ENCODE data around the gene TLX2.

The TLX2 gene

DNA sequence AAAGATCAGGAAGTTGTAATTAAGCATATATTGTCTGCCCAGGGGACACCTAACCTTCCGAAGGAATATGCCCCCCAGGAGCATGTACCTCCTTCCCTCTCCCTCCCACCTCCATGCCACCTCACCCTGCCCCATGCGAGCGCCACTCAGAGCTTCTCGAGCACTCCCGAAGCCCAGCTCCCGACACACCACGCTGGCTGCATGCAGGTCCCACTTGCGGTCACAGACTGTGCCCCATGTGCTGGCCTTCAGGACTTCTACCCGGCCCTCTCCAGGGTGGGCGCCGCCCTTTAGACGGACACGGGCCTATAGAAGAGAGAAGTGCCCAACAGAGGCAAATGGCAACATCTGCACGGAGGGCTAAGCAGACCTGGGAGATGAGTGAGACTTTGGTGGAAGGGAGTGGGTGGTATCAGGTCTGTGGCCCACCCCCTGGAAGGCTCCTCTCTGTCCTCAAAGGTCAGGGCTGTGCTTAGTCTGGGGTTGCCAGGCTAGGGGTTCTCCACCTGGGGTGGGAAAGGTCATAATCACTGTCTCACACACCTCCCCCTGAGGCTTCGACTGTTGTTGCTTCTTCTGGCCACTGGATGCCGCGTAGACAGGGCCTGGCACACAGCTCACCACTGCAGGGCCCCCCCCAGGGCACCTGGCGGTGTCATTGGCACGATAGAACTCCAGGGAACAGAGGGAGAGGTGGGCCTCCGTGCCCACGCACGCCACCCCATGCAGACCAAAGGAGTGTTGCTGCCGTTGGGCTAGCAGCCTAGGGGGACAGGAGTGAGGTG is 22.1 kb downstream of the TLX2 start:
- no peak for DNase-seq

DNA sequence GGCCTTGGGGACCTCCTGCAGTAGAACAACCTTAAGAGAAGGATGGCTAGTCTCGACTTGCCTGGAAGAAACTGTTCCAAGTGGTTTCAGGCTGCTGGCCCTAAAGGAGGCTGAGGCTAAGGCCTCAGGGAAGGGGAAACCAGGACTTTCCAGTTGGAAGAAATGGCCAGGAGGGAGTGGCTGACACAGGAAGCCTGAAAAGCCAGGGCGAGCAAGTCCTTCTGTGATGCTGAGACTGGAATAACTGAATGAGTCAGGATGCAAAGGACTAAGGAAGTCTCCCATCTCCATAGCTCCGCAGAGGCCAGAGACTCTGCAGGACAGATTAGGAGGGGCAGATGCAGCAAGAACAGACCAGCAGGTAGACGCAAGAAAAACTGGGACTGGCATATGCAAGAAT is 22.9 kb downstream of the TLX2 start:
- no peak for DNase-seq

DNA sequence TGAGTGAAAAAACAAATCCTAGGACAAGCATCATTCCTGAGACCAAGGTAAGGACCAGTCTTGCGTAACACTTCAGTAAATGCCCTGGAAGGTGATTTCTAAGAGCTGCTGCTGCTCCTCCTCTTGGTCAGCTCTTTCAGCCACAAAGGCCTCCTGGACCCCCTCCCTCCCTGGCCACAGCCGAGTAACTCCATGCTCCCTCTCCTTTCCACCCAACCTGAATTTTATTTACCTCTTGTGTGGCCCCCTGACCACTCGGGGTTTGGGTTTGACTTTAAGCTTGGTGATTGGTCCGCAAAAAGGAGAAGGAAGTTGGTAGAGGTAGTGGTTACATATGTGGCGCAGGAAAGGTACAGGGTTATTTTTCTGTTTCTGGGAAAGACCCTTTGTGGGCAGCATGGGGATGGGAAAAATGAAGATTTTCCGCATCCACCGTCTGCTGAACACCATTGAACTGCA is 24.7 kb downstream of the TLX2 start:
- DNase-seq = no peak

DNA sequence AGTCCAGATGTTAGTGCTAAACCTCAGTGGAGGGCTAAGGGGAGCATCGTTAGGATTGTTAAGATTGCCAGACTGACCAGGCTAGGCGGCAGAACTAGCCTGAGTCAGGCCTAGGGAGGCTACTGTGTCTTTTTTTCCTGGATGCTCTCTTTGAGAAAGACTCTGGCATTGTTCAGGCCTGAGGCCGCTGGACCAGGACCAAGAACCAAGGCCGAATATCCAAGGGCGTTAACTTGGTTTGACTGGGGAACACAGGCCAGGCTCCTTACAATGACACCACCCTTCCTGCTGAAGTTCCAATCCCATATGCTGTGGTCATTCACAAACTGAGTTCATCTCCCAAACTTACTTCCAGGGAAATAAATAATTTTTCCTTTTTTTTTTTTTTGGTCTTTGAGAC is 26.0 kb downstream of the TLX2 start:
- no peak for DNase-seq

DNA sequence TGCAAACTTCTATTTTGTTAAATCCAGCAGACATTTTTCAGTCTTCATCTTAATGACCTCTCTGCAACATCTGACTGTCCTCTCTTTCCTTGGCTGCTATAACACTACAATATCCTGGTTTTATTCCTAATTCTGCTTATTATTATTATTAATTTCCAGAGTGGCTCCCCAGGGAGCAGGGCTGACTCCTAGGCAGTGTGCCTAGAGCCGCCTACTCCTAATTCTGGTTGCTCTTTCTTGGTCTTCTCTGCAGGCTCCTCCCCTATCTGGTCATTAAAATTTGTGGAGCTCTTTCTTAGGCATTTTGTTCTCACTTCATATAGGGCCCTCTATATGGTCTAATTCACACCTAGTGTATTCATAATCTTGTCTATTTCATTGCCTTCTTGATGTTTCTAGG is 28.7 kb downstream of the TLX2 start:
- no peak for DNase-seq

DNA sequence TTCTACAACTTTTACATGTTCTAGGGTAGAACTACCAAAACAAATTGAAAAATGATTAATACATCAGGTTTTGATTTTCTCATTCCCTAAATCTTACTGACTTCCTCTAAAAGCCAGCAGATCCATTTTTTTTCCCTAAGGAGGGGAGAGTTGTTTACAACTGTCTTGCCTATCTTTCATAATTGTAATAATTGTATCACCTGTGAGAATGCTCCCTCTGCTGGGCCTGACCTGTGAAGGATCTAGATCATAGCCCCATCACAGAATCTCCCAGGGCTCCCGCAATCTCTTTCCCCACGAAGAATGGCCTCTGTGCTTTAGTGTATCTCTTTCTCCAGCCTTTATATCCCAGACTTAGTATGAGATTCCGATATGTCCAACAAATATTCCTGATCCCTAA is 30.4 kb downstream of the TLX2 start:
- DNase-seq = peak in 1 of 2 experiments; percentile 14

DNA sequence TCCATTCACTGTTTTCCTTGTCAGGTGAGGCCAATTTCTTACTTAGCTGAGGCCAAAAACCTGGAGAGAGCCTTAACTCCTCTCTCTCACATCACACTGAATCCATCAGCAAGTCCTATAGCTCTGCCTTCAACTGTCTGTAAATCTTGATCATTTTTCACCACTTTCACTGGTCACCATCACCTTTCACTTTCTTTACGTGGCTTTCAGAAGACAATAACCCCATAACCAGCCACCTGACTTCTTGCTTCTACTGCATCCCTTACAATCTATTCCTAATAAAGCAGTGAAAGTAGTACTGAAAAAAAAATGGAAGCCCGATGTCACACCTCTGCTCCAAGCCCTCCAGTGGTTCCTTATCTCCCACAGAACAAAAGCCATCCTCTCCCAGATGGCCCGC is 31.8 kb downstream of the TLX2 start:
- no peak for DNase-seq

DNA sequence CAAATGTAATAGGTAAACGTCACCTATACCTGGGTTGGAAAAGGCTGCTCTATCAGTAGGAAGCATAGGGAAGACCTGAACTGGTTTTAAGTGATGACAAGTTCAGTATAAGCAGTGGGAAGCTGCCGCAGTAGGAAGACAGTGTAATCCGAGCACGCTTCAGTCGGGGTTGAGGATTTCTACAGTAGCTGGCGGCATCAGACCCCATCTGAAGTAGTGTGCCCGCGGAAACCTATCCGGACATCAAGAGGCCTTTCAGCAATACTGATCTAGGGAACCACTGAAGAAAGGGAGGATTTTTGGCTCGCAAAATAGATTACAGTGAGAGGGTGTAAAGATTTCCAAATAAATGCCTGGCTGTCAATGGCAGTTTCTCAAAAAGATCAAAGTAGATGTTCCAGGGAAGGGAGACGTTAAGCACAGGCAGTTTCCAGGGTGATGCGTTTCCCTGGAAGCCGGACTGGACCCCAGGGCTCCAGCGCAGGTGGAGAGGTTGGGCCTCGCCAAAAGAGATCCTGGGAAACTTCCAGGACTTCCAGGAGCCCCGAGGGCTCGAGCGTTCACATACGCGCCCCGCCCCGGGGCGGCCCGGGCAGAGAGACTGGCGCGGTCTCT is 34.1 kb downstream of the TLX2 start:
- no peak for DNase-seq

DNA sequence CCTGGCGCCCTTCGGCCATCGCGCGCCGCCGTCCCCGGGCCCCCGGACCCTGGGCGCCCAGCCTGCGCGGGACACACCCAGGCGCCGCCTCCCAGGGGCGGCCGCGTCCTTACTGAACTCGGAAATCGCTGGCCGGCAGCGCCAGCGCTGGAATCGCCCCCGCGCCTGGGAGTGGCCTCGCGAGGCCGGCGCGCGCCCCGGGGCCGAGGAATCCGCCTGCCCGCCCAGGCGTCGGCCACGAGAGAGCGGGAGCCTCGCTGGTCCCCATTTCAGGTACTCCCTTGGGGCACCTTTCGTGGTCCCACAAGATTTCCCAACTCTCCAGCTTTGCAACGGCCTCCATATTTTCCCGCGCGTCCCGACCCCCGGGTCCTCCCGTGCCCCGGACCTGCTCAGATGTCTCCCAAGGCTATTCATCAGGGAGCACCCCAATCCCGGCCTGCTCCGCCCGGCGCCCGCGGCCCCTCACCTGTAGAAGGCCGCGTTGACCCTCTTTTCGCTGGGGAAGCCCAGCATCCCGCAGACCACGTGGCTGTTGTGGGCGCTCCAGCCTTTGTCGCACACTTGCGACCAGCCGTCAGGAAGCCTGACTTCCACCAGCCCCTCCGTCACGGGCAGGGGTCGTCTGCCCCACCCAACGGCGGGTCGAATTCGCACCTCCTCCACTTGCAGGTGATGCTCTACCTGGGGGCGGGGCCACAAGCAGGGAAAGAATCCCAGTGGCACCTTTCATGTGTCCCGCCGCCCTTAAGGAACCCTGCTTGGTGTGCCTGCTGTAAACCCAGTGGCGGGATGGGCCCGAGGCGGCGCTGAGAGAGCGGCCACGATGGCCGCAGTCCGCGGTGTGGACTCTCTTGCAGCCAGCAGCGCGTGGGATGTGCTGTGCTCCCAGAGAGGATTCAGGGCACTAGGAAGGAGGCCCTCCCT is 34.9 kb downstream of the TLX2 start:
- DNase-seq = peak in 1 of 2 experiments; percentile 50

DNA sequence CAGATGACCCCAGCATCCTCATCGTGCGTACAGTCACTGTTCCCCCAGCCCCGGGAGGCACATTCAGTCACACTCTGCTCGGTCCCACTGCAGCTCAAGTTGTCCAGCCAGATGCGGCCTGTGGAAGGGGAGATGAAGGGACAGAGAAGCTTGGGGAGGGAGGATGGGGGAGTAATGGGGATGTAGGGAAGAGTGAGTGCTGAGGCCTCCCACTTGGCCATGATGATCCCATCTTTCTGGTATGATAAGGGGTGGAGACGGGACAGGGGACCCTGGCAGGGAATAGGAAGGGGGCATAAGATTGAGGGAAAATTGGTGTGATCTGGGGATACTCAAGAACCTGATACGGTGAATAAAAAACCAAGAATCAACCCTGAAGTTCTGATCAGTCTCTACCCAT is 36.0 kb downstream of the TLX2 start:
- no peak for DNase-seq

DNA sequence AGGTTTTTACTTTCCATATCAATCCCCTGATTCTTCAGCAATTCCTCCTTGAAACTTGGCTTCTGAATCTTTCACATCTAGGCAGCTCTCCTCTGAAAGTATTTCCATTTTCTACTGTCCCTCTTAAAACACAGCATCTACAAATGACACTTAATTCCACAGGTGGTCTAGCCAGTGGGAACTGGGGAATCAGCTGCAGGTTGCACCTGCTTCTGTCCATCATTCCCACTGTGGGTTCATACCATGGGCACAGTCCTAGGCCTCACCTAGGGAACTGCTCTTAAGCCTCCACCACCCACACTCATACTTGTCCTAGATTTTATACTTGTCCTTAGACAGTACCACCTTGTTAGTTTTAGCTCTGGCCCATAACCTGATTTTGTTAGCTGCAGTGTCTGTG is 37.3 kb downstream of the TLX2 start:
- DNase-seq = no peak

DNA sequence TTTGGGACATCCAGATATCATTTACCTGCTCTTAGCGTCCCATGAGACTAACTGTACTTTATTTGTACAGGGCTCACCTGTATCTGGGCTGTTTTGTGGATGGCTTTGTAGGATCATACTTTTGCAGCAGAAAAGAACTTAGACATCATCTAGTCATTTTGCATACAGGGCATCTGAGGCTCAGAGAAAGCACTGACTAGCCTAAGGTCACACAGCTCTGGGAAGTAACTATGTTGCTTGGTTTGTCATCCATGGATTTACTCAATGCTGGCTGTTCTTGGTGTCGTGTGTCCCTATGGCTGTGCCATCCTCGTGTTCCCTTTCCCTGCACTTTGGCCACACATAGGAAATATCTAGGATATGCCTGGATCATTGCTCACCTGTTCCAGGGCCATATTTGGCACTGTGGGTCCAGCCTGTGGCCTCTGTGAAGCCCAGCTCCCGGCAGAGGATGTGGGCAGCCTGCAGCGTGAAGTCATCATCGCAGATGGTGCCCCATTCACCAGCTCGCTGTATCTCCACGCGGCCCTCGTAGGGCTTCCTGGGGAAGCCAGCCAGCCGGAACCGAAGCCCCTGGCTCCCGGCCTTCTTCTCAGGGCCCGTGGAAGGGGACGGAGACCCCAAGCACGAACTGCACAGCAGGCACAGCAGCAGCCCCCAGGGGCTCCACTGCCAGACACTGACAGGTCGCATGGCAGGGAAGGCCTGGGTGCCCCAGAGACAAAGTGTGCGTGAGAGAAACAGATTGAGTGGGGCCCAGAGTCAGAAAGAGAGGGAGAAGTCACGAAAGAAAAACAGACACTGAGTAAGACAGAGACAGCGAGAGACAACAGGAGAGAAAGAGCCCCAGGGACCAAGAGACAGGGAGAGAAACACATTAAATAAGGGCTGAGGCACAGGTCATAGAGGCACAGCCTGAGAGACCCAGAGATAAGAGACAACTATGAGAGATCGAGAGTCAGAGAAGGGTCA is 38.0 kb downstream of the TLX2 start:
- no peak for DNase-seq

DNA sequence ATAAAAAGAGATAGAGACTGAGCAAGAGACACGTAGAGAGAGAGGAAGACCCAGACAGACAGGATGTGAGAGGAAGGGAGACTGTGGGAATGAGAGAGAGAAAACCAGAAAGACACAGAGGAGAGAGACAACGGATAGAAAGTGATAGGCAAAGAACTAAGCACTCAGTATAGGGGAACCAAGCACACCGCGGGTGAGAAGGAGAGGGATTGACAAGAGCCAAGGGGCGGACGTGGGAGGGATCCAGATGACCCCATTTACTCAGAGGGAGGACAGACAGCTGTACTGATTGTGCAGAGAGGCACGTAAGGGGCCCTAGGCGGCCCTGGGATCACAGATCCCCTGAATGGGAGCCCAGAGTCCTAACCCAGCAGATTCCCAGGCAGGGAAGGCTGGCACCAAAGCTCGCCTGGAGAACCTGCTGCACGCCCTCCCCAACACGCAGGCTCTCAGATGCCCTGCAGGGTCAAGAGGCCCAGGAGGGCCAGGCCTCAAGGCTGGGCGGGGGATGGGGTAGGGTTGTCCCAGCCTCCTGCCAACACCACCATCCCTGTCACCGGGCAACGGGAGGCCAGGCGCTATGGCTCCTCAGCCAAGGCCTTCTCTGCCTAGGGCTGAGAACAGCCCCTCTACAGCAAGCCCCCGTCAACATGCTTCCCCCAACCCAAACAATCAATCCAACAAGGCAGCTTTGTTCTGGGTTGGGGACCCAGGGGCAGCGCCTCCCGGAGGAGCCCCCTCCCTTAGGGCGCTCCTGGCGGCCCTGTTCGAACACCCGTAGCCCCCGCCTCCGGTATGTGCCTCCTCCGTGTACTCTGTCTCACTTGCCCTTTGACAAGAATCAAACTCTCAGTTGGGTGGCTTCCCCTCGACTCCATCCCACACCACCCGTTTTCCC is 38.9 kb downstream of the TLX2 start:
- DNase-seq = no peak

DNA sequence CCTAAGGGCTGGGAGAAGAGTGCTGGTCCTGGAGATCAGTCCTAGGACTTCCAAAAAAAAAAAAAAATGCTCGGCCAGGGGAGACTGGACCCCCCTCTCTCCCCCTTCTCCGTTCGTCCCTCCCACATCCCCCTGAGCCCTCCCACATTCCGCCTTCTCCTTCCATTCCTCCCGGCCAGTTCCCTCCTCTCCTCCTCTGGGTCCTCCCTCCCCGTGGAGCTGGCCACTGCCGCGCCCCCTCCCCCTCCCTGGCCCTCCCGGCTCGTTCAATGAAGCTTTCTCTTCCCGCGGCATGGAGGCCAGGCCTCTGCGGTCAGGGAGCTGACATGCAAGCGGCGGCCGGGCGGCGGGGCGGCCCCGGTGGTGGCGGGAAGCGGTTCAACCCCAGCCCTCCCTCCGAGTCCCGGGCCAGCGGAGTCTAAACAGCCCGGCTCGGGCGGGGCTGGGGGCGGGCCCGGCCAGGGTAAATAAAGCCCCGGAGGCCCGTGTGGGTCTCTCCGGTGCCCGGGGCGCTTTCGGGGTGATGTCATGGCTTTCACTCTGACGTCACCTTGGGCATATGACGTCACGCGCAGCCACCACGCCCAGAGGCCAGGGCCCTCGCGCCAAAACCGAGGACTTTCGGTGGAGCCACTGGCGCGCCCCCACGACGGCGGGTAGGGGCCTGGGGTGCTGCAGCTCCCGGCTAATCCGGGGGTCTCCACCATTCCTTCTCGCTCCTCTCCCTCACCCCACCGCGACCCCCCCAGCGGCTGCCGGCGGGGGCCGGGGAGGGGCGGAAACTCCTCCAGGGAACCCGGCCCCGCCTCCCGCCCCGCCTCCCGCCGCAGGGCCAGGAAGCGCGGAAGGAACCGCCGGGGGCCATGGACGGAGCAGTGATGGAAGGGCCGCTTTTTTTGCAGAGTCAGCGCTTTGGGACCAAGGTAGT is 39.9 kb downstream of the TLX2 start, which contains the start of the genes DOK1 and LOXL3:
Gene DOK1 (plus strand): TSS at position 829 of the 928 bp plus-strand sequence. CDS start 35 bp downstream, at position 864.
Gene LOXL3 (minus strand): TSS at position 51 of the 928 bp plus-strand sequence. CDS start 1,308 bp downstream, outside the sequence.
- peak in 1 of 2 experiments; percentile 24 for DNase-seq

DNA sequence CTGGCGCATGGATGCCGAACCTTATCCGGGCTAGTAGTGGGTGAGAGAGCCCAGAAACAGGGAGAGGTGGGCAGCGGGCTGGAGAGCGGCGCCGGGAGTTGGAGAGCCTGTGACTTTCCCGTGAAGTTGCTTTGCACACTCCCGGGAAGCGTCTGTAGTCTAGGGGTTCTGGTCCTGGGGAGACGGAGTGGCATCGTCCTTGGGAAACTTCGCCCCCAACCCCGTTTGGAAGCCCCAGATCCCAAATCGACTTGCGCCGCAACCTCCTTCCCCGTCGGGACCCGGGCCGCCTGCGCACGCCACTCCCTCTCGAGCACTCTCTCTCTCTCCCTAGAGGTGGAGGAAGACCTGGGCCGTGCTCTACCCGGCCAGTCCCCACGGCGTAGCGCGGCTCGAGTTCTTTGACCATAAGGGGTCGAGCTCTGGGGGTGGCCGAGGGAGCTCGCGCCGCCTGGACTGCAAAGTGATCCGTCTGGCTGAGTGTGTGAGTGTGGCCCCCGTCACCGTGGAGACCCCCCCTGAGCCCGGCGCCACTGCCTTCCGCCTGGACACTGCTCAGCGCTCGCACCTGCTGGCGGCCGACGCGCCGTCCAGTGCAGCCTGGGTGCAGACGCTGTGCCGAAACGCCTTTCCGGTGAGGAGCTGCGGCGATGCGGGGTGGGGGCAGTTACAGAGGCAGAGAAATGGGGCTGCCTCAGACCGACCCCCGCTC is 40.7 kb downstream of the TLX2 start:
- no peak for DNase-seq

DNA sequence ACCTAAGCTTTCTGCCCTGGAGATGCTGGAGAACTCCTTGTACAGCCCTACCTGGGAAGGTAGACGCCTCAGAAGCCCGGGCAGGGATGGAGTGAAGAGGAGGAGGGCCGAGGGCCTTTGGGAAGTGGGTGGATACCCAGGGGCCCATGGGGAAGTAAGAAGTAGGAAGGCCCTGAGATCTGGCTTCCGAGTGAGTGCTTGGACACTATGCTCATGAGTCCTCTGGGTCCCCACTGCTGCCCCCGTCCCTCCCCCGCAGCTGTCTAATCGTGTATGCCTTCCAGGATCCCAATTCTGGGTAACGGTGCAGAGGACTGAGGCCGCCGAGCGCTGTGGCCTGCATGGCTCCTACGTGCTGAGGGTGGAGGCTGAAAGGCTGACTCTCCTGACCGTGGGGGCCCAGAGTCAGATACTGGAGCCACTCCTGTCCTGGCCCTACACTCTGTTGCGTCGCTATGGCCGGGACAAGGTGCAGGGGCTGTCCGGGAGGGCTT is 41.4 kb downstream of the TLX2 start:
- DNase-seq = no peak

DNA sequence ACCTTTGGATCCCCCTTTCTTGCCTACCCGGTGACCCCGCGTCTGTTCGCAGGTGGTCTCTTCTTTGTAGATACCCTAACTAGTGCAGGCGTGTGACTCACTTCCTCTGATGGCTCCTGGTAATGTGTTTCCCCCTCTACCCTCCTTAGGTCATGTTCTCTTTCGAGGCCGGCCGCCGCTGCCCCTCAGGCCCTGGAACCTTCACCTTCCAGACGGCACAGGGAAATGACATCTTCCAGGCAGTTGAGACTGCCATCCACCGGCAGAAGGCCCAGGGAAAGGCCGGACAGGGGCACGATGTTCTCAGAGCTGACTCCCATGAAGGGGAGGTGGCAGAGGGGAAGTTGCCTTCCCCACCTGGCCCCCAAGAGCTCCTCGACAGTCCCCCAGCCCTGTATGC is 41.9 kb downstream of the TLX2 start:
- no peak for DNase-seq

DNA sequence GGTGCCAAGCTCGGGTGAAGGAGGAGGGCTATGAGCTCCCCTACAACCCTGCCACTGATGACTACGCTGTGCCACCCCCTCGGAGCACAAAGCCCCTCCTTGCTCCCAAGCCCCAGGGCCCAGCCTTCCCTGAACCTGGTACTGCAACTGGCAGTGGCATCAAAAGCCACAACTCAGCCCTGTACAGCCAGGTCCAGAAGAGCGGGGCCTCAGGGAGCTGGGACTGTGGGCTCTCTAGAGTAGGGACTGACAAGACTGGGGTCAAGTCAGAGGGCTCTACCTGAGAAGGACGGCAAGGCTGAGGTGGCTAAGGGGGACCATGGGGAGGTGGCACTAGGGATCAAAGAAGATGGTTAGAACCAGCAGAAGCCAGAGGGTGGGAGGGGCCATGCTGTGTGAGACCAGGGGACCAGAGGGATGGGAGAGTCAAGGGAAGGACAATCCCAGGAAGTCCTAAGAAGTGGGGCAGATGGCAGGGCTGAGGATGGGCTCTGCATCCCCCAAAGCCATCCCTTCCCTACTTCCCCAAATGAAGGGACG is 42.7 kb downstream of the TLX2 start:
- DNase-seq = no peak

All from SW 1271 (cell line).